ENCODE measurements around the gene ENTREP1.

- TF ChIP-seq CTCF (IDR thresholded peaks at IDR 0.05), result no peak
- no peak for TF ChIP-seq POLR2A (IDR thresholded peaks at IDR 0.05)
These were observed 7.1 kb upstream of the ENTREP1 start for GRCh38 chr9:69317894-69318293.
